ENCODE data around the gene GTPBP1.

DNA sequence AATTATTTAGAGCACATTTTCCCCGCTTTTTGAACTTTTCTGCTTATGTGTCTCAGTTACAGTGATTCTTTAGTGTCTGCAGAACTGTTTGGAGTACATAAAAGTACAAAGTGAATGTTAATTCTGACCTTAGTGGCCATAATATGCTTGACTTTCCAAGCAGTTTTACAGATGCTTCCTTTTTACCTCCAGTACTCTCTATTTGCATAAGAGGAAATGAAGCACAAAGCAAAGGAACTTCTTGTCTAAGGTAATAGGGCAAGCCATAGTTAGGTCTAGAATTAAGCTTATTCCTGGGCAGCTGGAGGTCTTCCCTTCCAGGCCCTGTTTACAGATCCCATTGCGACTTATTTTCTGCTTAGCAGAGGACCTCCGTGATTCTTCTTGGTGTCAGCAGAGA is 3.6 kb downstream of the GTPBP1 start:
- TF ChIP-seq, protein P1, sequence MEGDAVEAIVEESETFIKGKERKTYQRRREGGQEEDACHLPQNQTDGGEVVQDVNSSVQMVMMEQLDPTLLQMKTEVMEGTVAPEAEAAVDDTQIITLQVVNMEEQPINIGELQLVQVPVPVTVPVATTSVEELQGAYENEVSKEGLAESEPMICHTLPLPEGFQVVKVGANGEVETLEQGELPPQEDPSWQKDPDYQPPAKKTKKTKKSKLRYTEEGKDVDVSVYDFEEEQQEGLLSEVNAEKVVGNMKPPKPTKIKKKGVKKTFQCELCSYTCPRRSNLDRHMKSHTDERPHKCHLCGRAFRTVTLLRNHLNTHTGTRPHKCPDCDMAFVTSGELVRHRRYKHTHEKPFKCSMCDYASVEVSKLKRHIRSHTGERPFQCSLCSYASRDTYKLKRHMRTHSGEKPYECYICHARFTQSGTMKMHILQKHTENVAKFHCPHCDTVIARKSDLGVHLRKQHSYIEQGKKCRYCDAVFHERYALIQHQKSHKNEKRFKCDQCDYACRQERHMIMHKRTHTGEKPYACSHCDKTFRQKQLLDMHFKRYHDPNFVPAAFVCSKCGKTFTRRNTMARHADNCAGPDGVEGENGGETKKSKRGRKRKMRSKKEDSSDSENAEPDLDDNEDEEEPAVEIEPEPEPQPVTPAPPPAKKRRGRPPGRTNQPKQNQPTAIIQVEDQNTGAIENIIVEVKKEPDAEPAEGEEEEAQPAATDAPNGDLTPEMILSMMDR (IDR thresholded peaks at IDR 0.05) = no peak
- TF ChIP-seq POLR2A (IDR thresholded peaks at IDR 0.05) = no peak
